ENCODE measurements around the gene ADAMTS17. TPM values are rescaled to one million over a fixed set of nuclear protein-coding genes. Genes with fewer than 3 reads are reported as not detected.

Gene ADAMTS17
- total RNA-seq, 2 experiments from 2014 or later, result 0.81 to 1.0 TPM

- H3K27ac Mint-ChIP-seq, result no peak overlapping the region
- H3K4me1 Mint-ChIP-seq (ENCODE audit: low read depth), result no peaks in the 10 kb centered on the region
- no peaks in the 10 kb centered on the region for H3K9me3 Mint-ChIP-seq
- no peaks in the 10 kb centered on the region for H3K36me3 Mint-ChIP-seq (ENCODE audit: low read depth)
- no peaks in the 10 kb centered on the region for H3K27me3 Mint-ChIP-seq (ENCODE audit: low read depth)
- CTCF ChIA-PET, result no interaction called here
- H3K4me3 Mint-ChIP-seq, result no peak overlapping the region
- intact Hi-C loops (cut with micrococcal nuclease), result no loop called here
- no peak for DNase-seq
These were observed 123.3 kb downstream of the ADAMTS17 start for GRCh38 chr15:100218434-100218833.

- Mint-ChIP-seq H3K27ac (no peak overlapping the region), H3K9me3 (no peaks in the 10 kb centered on the region), H3K4me3 (no peak overlapping the region), H3K4me1 (ENCODE audit: low read depth) (no peaks in the 10 kb centered on the region), H3K36me3 (ENCODE audit: low read depth) (no peaks in the 10 kb centered on the region), H3K27me3 (ENCODE audit: low read depth) (no peaks in the 10 kb centered on the region)
- intact Hi-C loops (cut with micrococcal nuclease), result no loop called here
- DNase-seq, result no peak
- CTCF ChIA-PET, result no interaction called here
These were observed 125.6 kb downstream of the ADAMTS17 start for GRCh38 chr15:100216182-100216581.

GRCh38 chr15:100215843-100216169 is 126.0 kb downstream of the ADAMTS17 start:
- no peak for DNase-seq
- CTCF ChIA-PET, result no interaction called here
- Mint-ChIP-seq H3K27ac (no peak overlapping the region), H3K36me3 (ENCODE audit: low read depth) (no peaks in the 10 kb centered on the region), H3K4me1 (ENCODE audit: low read depth) (no peaks in the 10 kb centered on the region), H3K9me3 (no peaks in the 10 kb centered on the region), H3K4me3 (no peak overlapping the region), H3K27me3 (ENCODE audit: low read depth) (no peaks in the 10 kb centered on the region)
- intact Hi-C loops (cut with micrococcal nuclease), result no loop called here

- no peak for DNase-seq
- H3K4me1 Mint-ChIP-seq (ENCODE audit: low read depth), result no peaks in the 10 kb centered on the region
- H3K9me3 Mint-ChIP-seq, result no peaks in the 10 kb centered on the region
- H3K36me3 Mint-ChIP-seq (ENCODE audit: low read depth), result no peaks in the 10 kb centered on the region
- H3K4me3 Mint-ChIP-seq, result no peak overlapping the region
- H3K27me3 Mint-ChIP-seq (ENCODE audit: low read depth), result no peaks in the 10 kb centered on the region
- CTCF ChIA-PET, result interaction anchor here (1.4 kb wide), 1 partner anchor 25 kb away, joined by 3 read pairs; no protein-coding TSS in a partner anchor
- no peak overlapping the region for H3K27ac Mint-ChIP-seq
- intact Hi-C loops (cut with micrococcal nuclease), result no loop called here
These were observed 126.5 kb downstream of the ADAMTS17 start for GRCh38 chr15:100215031-100215842.

GRCh38 chr15:100211855-100212850 is 129.6 kb downstream of the ADAMTS17 start:
- no peaks in the 10 kb centered on the region for H3K36me3 Mint-ChIP-seq (ENCODE audit: low read depth)
- H3K4me3 Mint-ChIP-seq, result no peak overlapping the region
- H3K9me3 Mint-ChIP-seq, result no peaks in the 10 kb centered on the region
- intact Hi-C loops (cut with micrococcal nuclease), result no loop called here
- H3K4me1 Mint-ChIP-seq (ENCODE audit: low read depth), result no peaks in the 10 kb centered on the region
- no peaks in the 10 kb centered on the region for H3K27me3 Mint-ChIP-seq (ENCODE audit: low read depth)
- CTCF ChIA-PET, result interaction anchor here (0.7 kb wide), 1 partner anchor 96 kb away, joined by 3 read pairs; no protein-coding TSS in a partner anchor
- no peak for DNase-seq
- H3K27ac Mint-ChIP-seq, result no peak overlapping the region

GRCh38 chr15:100210338-100210737 is 131.4 kb downstream of the ADAMTS17 start:
- no peak overlapping the region for H3K4me3 Mint-ChIP-seq
- CTCF ChIA-PET, result interaction anchor here (0.6 kb wide), 1 partner anchor 64 kb away, joined by 4 read pairs; no protein-coding TSS in a partner anchor
- H3K27ac Mint-ChIP-seq, result no peak overlapping the region
- H3K27me3 Mint-ChIP-seq (ENCODE audit: low read depth), result no peaks in the 10 kb centered on the region
- H3K4me1 Mint-ChIP-seq (ENCODE audit: low read depth), result no peaks in the 10 kb centered on the region
- no peak for DNase-seq
- H3K36me3 Mint-ChIP-seq (ENCODE audit: low read depth), result peaks cover 2% of the 10 kb centered on the region
- no peaks in the 10 kb centered on the region for H3K9me3 Mint-ChIP-seq
- intact Hi-C loops (cut with micrococcal nuclease), result no loop called here

- CTCF ChIA-PET, result no interaction called here
- Mint-ChIP-seq H3K4me1 (ENCODE audit: low read depth) (no peaks in the 10 kb centered on the region), H3K9me3 (no peaks in the 10 kb centered on the region), H3K36me3 (ENCODE audit: low read depth) (peaks cover 10% of the 10 kb centered on the region), H3K27ac (no peak overlapping the region), H3K27me3 (ENCODE audit: low read depth) (no peaks in the 10 kb centered on the region), H3K4me3 (no peak overlapping the region)
- DNase-seq, result no peak
- intact Hi-C loops (cut with micrococcal nuclease), result no loop called here
These were observed 132.7 kb downstream of the ADAMTS17 start for GRCh38 chr15:100208921-100209603.

GRCh38 chr15:100207053-100207452 is 134.7 kb downstream of the ADAMTS17 start:
- peaks cover 10% of the 10 kb centered on the region for H3K36me3 Mint-ChIP-seq (ENCODE audit: low read depth)
- no peaks in the 10 kb centered on the region for H3K27me3 Mint-ChIP-seq (ENCODE audit: low read depth)
- no peaks in the 10 kb centered on the region for H3K9me3 Mint-ChIP-seq
- H3K4me3 Mint-ChIP-seq, result no peak overlapping the region
- H3K4me1 Mint-ChIP-seq (ENCODE audit: low read depth), result peaks cover 4% of the 10 kb centered on the region
- intact Hi-C loops (cut with micrococcal nuclease), result no loop called here
- H3K27ac Mint-ChIP-seq, result no peak overlapping the region
- CTCF ChIA-PET, result no interaction called here
- DNase-seq, result no peak

GRCh38 chr15:100206643-100207042 is 135.1 kb downstream of the ADAMTS17 start:
- Mint-ChIP-seq H3K9me3 (no peaks in the 10 kb centered on the region), H3K27ac (no peak overlapping the region), H3K4me1 (ENCODE audit: low read depth) (peaks cover 8% of the 10 kb centered on the region), H3K27me3 (ENCODE audit: low read depth) (no peaks in the 10 kb centered on the region), H3K4me3 (no peak overlapping the region), H3K36me3 (ENCODE audit: low read depth) (peaks cover 10% of the 10 kb centered on the region)
- CTCF ChIA-PET, result no interaction called here
- DNase-seq, result no peak
- intact Hi-C loops (cut with micrococcal nuclease), result no loop called here

- no peak overlapping the region for H3K27ac Mint-ChIP-seq
- no peaks in the 10 kb centered on the region for H3K27me3 Mint-ChIP-seq (ENCODE audit: low read depth)
- peaks cover 9% of the 10 kb centered on the region for H3K4me1 Mint-ChIP-seq (ENCODE audit: low read depth)
- H3K36me3 Mint-ChIP-seq (ENCODE audit: low read depth), result peaks cover 10% of the 10 kb centered on the region
- H3K4me3 Mint-ChIP-seq, result no peak overlapping the region
- no peak for DNase-seq
- intact Hi-C loops (cut with micrococcal nuclease), result no loop called here
- no peaks in the 10 kb centered on the region for H3K9me3 Mint-ChIP-seq
- CTCF ChIA-PET, result no interaction called here
These were observed 136.1 kb downstream of the ADAMTS17 start for GRCh38 chr15:100205549-100206295.

GRCh38 chr15:100204771-100205170 is 137.0 kb downstream of the ADAMTS17 start:
- Mint-ChIP-seq H3K4me1 (ENCODE audit: low read depth) (peaks cover 9% of the 10 kb centered on the region), H3K9me3 (no peaks in the 10 kb centered on the region), H3K36me3 (ENCODE audit: low read depth) (peaks cover 10% of the 10 kb centered on the region), H3K4me3 (no peak overlapping the region), H3K27ac (no peak overlapping the region), H3K27me3 (ENCODE audit: low read depth) (no peaks in the 10 kb centered on the region)
- CTCF ChIA-PET, result interaction anchor here (0.6 kb wide), 1 partner anchor 68 kb away, joined by 3 read pairs; no protein-coding TSS in a partner anchor
- intact Hi-C loops (cut with micrococcal nuclease), result no loop called here
- DNase-seq, result no peak

Measured in activated naive CD4-positive, alpha-beta T cell treated with anti-CD3 and anti-CD28 coated beads for 36 hours (primary cell).